Right cardiac atrium (tissue), 5 donors: ENCODE measurements around the gene PPFIBP1. TPM values are rescaled to one million over a fixed set of nuclear protein-coding genes. Genes with fewer than 3 reads are reported as not detected.

Experiments used
- ATAC-seq, 2 donors: fragments of 200-7000 bp; cut with Tn5 transposase; one replicate each; pipeline versions ENCODE4 v1.8.0 to v1.9.1; 2020; ENCODE audit warnings: moderate library complexity in 2 of 2, mild to moderate bottlenecking in 1 of 2
- DNase-seq, 3 donors: peaks; one replicate each; pipeline ENCODE4 v3.0.0-alpha.2; 2020
- H3K27ac ChIP-seq: one replicate; pipeline ENCODE4 v1.5.1; 2013; ENCODE audit warnings: mild to moderate bottlenecking, low read length, control low read depth, moderate library complexity
- H3K27me3 ChIP-seq: one replicate; pipeline ENCODE4 v1.6.1; 2013; ENCODE audit not compliant: control insufficient read depth, insufficient read depth
- H3K4me1 ChIP-seq: one replicate; pipeline ENCODE4 v1.6.1; 2013; ENCODE audit warnings: low read length; ENCODE audit not compliant: control insufficient read depth, insufficient read depth
- H3K4me3 ChIP-seq: one replicate; pipeline ENCODE4 v1.5.1; 2013; ENCODE audit warnings: low read length, control low read depth
- H3K9me3 ChIP-seq: one replicate; pipeline ENCODE4 v1.6.1; 2013; ENCODE audit warnings: low read length; ENCODE audit not compliant: control insufficient read depth
- WGBS: extraction: QIAGEN DNeasy Blood & Tissue Kit; methylation state at CpG from one replicate; pipeline ENCODE4 v1.1.7; 2013; 5-methylcytosine and 5-hydroxymethylcytosine counted together
- intact Hi-C, 4 donors: fragments of 100-400 bp; cut with DNase I; formaldehyde crosslinking; loops; one replicate each; pipeline versions ENCODE4 v1.11.0 to v1.14.0; 2022 to 2023
- polyA plus RNA-seq: library from polyadenylated mRNA; stranded (reverse); fragments of 200-250 nt; gene quantifications from one replicate; pipeline ENCODE4 v1.2.3, GENCODE V29; 2013
- total RNA-seq, 4 donors: library from RNA; stranded (reverse); fragmentation: NEBNext Ultra II Directional; extraction: Animal tissue kit (Norgen Biotek cat#: 25700); gene quantifications; one replicate each; pipeline ENCODE4 v1.2.1, GENCODE V29; 2021
- donor health status: healthy with polysubstance abuse.
- donor health status: DM: no; HTN: yes; CAD: no.
- donor health status: DM: no; HTN: no; CAD: no.
- donor health status: DM: no; HTN: yes; CAD: no; lungs with severe emphysema.
- donor health status: DM: yes; HTN: yes; CAD: no.

Gene PPFIBP1
- total and polyA plus RNA-seq, 5 donors, result 26.4 to 176 (median 88.7) TPM

DNA sequence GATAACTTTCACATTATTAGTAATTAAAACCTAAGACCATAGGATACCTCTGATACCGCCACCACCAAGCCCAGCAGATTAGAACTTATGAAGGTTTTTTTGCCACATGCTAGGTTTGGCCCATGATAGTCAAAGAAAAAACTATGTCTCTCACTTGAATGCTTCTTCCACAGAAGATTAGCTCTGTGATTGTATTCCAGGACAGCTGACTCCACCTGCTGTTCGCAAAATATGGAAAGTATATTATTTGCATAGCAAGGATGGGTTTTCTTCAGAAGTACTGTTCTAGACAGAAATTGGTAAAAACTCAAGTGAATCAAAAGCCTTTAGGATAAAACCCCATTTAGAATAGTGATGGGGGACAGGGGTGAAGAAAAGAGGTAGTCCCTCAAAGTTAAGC is 42.2 kb downstream of the PPFIBP1 start:
- Histone ChIP-seq H3K27me3 (no peaks in the 10 kb centered on the region), H3K9me3 (no peaks in the 10 kb centered on the region), H3K4me3 (no peak overlapping the region), H3K27ac (no peak overlapping the region), H3K4me1 (peaks cover 9% of the 10 kb centered on the region)
- ATAC-seq (no peak), DNase-seq (no peak)
- 86% methylated on average over 2 of the region's 2 CpGs for WGBS
- intact Hi-C loops, result no loop called here

DNA sequence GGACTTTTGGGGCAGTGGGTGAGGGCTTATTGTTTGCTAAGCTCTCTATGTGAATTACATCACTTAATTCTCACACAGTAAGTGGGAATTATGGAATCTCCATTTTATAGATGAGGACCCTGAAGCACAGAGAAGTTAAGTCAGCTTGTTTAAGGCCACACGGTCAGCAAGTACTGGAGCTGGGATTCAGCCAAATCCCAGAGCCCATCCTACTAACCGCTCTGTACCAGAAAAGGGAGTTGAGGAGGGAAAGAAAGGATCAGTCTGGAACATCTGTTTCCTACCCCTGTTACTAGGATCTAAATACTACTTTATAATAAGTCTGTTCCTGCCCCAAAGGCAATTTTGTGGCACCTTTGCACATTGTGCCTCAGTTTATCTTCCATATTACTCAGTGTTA is 42.6 kb downstream of the PPFIBP1 start:
- peaks cover 10% of the 10 kb centered on the region for H3K4me1 ChIP-seq
- no peak overlapping the region for H3K4me3 ChIP-seq
- ATAC-seq (peak in 1 of 2 donors; percentile 27), DNase-seq (no peak)
- H3K27me3 ChIP-seq, result no peaks in the 10 kb centered on the region
- no peak overlapping the region for H3K27ac ChIP-seq
- WGBS, result 55% methylated on average over 2 of the region's 2 CpGs
- intact Hi-C loops, result no loop called here
- H3K9me3 ChIP-seq, result no peaks in the 10 kb centered on the region

DNA sequence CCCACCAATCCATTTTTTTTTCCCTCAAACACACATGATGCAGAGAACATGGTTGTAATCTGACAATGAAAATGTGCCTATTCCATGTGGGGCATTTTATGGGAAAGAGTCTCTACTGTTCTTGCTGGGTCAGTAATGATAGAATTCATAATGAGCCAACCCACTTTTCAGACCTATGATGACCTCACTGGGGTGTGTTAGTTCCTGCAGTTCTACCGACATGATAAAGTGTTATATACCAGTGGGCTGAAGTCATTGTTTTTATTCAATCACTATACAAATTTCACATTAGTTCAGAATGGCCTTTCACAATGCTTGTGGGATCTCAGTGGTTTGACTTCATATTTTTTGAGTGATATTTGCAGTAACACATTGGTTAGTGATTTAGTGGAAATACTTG is 47.5 kb downstream of the PPFIBP1 start:
- Histone ChIP-seq H3K4me1 (peaks cover 8% of the 10 kb centered on the region), H3K9me3 (no peaks in the 10 kb centered on the region), H3K27me3 (no peaks in the 10 kb centered on the region), H3K27ac (no peak overlapping the region), H3K4me3 (no peak overlapping the region)
- WGBS, result 25% methylated on average over 1 of the region's 1 CpG
- DNase-seq (no peak), ATAC-seq (peak; percentile 64 to 82)
- intact Hi-C loops, result no loop called here

DNA sequence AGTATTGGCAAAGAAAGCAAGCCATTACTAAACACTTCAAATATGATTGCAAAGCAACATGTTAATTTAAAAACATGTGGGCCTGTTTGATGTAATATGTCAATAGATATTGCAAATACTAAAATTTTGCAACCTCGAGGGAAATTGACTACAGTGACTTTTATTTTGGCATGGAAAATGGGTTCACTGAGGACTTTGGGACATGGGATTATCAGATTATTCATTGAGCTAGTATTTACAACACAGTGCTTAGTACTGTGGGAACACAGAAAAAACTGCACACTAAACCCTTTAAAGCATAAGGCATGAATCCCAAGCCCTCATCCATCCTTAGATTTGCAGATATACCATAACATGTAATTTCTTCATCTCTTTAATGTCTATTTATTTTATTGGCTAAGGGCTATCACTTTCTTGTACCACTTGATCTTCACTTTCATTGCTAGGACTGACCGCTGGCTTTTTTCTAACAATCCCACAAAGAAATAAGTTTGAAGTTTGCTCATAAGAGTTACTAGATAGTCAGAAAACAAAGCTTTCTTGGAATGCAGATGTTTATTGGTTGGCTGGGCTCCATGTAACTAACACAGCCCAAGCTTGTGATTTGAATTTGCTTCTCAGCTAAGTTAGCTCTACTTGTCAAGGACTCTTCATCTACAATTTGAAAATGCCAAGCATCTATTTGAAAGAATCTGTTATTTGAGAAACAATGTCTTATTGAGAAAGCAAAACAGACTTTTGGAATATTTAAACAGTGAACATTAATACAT is 48.7 kb downstream of the PPFIBP1 start:
- ATAC-seq (no peak), DNase-seq (no peak)
- intact Hi-C loops, result no loop called here
- Histone ChIP-seq H3K4me3 (no peak overlapping the region), H3K27ac (no peak overlapping the region), H3K4me1 (peaks cover 6% of the 10 kb centered on the region), H3K27me3 (no peaks in the 10 kb centered on the region), H3K9me3 (no peaks in the 10 kb centered on the region)
- WGBS, result 81% methylated on average over 2 of the region's 2 CpGs

DNA sequence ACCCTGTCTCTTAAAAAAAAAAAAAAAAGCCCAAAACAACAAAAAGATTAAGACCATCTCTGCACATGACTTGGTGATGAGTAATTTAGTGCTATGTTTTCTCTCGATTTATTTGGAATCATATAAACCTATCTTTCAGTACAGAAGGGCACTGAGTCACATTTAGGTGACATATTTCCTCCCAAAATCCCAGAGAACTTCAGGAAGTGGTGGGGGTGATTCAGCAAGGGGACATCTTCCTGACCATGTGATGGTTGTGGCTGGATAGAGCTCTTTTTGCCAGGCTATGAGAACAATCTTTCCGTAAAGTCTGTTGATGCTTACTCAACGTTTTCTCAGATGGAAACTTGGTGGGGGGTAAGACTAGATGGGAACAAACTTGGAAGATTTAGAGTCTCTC is 50.0 kb downstream of the PPFIBP1 start:
- peaks cover 6% of the 10 kb centered on the region for H3K4me1 ChIP-seq
- peak in 1 of 2 donors; percentile 63 for ATAC-seq
- intact Hi-C loops, result no loop called here

DNA sequence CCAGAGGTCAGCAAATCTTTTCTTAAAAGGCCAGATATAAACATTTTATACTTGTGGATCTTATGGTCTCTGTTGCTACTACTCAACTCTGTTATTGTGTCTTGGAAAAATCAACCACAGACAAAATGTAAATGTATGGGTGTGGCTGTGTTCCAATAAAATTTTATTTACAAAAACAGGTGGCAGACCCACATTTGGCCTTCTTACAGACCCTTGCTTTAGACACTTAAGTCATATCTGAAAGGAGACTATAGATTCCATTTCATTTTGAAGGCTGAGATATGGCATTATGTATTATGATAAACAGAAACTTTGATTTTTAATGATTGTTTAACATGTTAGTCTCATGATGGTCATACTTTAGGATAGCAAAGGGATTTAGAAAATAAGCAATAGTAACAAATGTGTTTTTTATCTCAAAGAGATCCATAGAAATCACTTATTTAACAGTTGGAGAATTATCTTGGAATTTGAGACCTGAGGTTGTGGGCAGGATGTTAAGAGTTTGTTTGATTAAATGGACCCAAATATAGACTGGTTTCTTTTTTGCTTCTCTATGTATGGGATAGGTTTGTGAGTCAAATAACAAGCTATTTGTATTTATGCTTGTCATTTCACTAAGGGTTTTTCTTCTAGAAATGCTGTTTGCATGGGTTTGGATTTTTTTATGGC is 51.2 kb downstream of the PPFIBP1 start:
- Histone ChIP-seq H3K9me3 (no peaks in the 10 kb centered on the region), H3K27ac (no peak overlapping the region), H3K4me3 (no peak overlapping the region), H3K4me1 (peaks cover 6% of the 10 kb centered on the region), H3K27me3 (no peaks in the 10 kb centered on the region)
- intact Hi-C loops, result no loop called here
- DNase-seq, result no peak
- no peak for ATAC-seq

More for the DNA sequence above, 50.0 kb downstream of the PPFIBP1 start:
- Histone ChIP-seq H3K9me3 (no peaks in the 10 kb centered on the region), H3K27ac (no peak overlapping the region), H3K27me3 (no peaks in the 10 kb centered on the region), H3K4me3 (no peak overlapping the region)
- no peak for DNase-seq
- 51% methylated on average over 3 of the region's 3 CpGs for WGBS

DNA sequence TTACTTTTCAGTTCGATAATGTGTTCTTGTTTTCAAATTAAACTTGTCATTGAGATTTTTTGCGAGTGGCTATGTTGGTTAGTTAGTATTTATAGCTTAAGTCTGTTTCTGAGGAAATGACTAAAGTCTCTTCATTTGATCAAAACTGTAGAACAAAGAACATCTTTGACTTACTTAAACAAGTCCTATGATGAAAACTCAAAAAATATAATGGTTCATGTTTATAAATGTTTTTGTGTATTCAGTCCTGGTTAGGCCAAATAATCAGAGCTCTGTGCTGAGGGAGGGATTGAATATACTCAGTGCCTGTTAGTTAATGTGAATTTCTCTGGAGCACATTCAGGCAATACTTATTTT is 51.7 kb downstream of the PPFIBP1 start:
- H3K27me3 ChIP-seq, result no peaks in the 10 kb centered on the region
- ATAC-seq (no peak), DNase-seq (no peak)
- WGBS, result 43% methylated on average over 2 of the region's 2 CpGs
- no peak overlapping the region for H3K27ac ChIP-seq
- H3K9me3 ChIP-seq, result no peaks in the 10 kb centered on the region
- H3K4me1 ChIP-seq, result peaks cover 6% of the 10 kb centered on the region
- intact Hi-C loops, result no loop called here
- H3K4me3 ChIP-seq, result no peak overlapping the region

DNA sequence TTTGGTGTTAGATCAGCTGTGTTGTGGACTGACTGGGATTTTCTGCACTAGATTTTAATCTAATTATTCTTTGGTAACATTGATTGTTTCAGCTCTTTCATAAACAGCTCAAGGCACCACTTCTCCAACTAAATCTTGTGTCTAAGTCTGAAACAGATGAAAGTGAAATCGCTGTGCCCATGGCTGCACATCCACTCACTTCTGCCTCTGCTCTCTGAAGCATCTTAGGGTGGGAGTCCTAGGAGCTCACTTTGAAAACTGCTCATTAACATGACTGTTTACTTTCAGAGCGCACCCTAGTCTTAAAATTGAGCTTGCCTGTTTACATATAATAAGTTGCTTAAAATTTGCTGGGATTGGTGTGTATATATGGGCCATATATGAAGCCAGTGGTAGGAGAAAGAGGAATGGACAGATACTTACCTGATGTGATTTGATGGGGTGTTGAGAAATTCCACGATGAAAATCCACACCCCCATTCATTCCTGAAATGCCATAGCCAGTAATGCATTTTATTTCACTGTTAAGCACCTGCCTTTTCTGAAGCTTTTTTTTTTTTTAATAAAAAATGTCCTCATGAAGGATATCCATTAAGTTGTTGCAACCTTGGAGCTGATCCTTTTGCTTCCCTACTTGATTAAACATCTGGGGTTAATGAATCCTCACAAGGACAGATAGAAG is 52.8 kb downstream of the PPFIBP1 start:
- peaks cover 7% of the 10 kb centered on the region for H3K4me1 ChIP-seq

DNA sequence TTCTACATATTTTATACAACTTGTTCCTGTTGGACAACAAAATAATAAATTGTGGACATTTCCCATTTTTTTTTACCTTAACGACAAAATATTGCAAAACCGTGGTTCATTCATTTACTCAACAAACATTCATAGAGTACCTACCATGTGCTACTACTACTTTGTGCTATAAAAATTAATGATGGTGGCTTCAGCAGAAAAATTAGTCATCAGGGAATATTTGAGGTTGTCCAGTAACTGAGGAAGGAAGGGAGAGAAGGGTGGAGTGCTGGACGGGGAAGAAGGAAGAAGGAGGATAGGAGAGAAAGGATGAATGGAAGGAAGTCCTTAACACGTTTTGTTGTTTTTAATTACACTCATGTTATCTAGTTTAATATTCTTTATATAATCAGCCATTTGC is 53.7 kb downstream of the PPFIBP1 start:
- peaks cover 7% of the 10 kb centered on the region for H3K4me1 ChIP-seq

More for the DNA sequence above, 52.8 kb downstream of the PPFIBP1 start:
- H3K27me3 ChIP-seq, result no peaks in the 10 kb centered on the region
- ATAC-seq (no peak), DNase-seq (no peak)
- intact Hi-C loops, result no loop called here
- no peaks in the 10 kb centered on the region for H3K9me3 ChIP-seq
- no peak overlapping the region for H3K4me3 ChIP-seq
- H3K27ac ChIP-seq, result no peak overlapping the region
- 78% methylated on average over 3 of the region's 3 CpGs for WGBS

DNA sequence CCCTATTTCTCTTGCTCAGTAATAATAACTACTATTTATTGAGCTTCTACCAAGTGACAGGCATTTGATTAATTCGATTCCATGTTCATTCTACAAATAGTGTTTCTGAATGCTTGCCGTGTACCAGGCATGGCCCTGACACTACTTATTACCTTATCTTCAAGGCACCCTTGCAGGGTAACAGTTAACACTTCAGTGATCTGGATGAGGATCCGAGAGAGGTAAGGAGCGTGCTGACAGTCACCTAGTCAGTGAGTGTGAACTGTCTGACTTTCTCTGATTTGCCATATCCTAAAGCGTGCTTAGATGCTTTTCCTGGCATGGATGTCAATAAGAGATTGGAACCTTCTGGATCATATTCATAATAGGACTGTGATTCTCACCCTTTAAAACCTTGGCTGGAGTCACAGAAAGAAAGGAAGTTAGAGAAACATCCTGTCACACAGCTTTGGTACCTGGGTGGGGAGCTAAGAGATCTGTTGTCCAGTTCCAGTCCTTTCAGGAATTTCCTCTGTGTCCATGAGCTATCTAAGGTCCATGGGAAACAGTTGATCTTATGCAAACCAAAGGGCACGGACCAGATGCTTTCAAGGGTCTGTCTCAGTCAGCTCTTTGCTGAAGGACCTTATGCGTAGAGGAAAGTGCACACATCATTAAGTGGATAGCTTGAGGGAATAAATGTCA is 54.8 kb downstream of the PPFIBP1 start:
- Histone ChIP-seq H3K4me1 (peaks cover 12% of the 10 kb centered on the region), H3K27me3 (no peaks in the 10 kb centered on the region), H3K27ac (peak overlapping the region; percentile 53), H3K4me3 (no peak overlapping the region), H3K9me3 (no peaks in the 10 kb centered on the region)
- ATAC-seq (peak; percentile 61 to 85), DNase-seq (no peak)
- 61% methylated on average over 7 of the region's 7 CpGs for WGBS
- intact Hi-C loops, result no loop called here

More for the DNA sequence above, 53.7 kb downstream of the PPFIBP1 start:
- ATAC-seq (no peak), DNase-seq (no peak)
- Histone ChIP-seq H3K4me3 (no peak overlapping the region), H3K9me3 (no peaks in the 10 kb centered on the region), H3K27me3 (no peaks in the 10 kb centered on the region), H3K27ac (no peak overlapping the region)
- intact Hi-C loops, result no loop called here
- 74% methylated on average over 4 of the region's 4 CpGs for WGBS
